ENCODE data around the gene TYMS. TPM values are rescaled to one million over a fixed set of nuclear protein-coding genes. Genes with fewer than 3 reads are reported as not detected.
"Not testable (repeated sequence)": the region's sequence is repeated elsewhere in the genome, so short reads cannot be mapped to it uniquely, and the experiment has no call there.

TYMS gene
- total RNA-seq, 1 donor from 2014 or later = 272 TPM

DNA sequence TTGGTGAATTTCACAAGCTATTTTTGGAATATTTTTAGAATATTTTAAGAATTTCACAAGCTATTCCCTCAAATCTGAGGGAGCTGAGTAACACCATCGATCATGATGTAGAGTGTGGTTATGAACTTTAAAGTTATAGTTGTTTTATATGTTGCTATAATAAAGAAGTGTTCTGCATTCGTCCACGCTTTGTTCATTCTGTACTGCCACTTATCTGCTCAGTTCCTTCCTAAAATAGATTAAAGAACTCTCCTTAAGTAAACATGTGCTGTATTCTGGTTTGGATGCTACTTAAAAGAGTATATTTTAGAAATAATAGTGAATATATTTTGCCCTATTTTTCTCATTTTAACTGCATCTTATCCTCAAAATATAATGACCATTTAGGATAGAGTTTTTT is 15.9 kb downstream of the TYMS start:
- Mint-ChIP-seq H3K4me1 (ENCODE audit: low read depth) (peaks cover 19% of the 10 kb centered on the region), H3K27ac (no peak overlapping the region), H3K4me3 (ENCODE audit: low read depth) (no peak overlapping the region), H3K36me3 (ENCODE audit: low read depth) (peaks cover 82% of the 10 kb centered on the region), H3K27me3 (ENCODE audit: low read depth) (no peaks in the 10 kb centered on the region), H3K9me3 (no peaks in the 10 kb centered on the region)
- no peak for DNase-seq (ENCODE audit: low spot score)
- intact Hi-C loops (cut with micrococcal nuclease) = no loop called here

DNA sequence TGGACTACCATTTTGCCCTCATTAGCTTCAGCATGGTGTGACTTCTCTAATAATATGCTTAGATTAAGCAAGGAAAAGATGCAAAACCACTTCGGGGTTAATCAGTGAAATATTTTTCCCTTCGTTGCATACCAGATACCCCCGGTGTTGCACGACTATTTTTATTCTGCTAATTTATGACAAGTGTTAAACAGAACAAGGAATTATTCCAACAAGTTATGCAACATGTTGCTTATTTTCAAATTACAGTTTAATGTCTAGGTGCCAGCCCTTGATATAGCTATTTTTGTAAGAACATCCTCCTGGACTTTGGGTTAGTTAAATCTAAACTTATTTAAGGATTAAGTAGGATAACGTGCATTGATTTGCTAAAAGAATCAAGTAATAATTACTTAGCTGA is 16.3 kb downstream of the TYMS start:
- Mint-ChIP-seq H3K4me1 (ENCODE audit: low read depth) (peaks cover 17% of the 10 kb centered on the region), H3K4me3 (ENCODE audit: low read depth) (no peak overlapping the region), H3K27ac (no peak overlapping the region), H3K9me3 (no peaks in the 10 kb centered on the region), H3K27me3 (ENCODE audit: low read depth) (no peaks in the 10 kb centered on the region), H3K36me3 (ENCODE audit: low read depth) (peaks cover 80% of the 10 kb centered on the region)
- no peak for DNase-seq (ENCODE audit: low spot score)
- intact Hi-C loops (cut with micrococcal nuclease) = no loop called here

DNA sequence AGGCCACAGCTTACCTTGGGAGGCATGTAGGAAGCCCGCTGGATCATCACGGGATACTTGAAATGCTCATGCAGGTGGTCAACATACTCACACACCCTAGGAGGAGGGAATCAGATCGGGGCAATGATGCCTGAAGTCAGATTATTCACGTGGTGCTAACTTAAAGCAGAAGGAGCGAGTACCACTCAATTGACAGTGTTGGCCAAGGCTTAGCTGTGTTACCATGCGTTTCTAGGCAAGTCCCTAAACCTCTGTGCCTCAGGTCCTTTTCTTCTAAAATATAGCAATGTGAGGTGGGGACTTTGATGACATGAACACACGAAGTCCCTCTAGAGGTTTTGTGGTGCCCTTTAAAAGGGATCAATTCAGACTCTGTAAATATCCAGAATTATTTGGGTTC is 17.9 kb downstream of the TYMS start:
- H3K36me3 Mint-ChIP-seq (ENCODE audit: low read depth) = peaks cover 77% of the 10 kb centered on the region
- H3K4me3 Mint-ChIP-seq (ENCODE audit: low read depth) = no peak overlapping the region
- no peak for DNase-seq (ENCODE audit: low spot score)
- peak overlapping the region; percentile 52 for H3K27ac Mint-ChIP-seq
- peaks cover 19% of the 10 kb centered on the region for H3K4me1 Mint-ChIP-seq (ENCODE audit: low read depth)
- H3K9me3 Mint-ChIP-seq = no peaks in the 10 kb centered on the region
- no peaks in the 10 kb centered on the region for H3K27me3 Mint-ChIP-seq (ENCODE audit: low read depth)
- intact Hi-C loops (cut with micrococcal nuclease) = no loop called here

DNA sequence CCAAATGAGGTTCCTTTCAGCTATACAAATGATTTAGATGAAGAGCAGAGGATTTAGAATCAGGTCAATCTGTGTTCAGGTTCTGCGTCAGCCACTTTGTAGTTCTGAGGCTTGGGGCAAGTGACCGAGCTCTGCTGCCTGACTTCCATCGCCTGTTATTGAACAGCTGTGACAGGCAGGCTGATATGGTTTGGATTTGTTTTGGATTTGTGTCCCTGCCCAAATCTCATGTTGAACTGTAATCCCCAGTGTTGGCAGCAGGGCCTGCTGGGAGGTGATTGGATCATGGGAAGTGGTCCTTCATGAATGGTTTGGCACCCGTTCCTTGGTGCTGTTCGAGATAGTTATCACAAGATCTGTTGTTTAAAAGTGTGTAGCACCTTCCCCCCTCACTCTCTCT is 18.6 kb downstream of the TYMS start:
- H3K9me3 Mint-ChIP-seq = no peaks in the 10 kb centered on the region

DNA sequence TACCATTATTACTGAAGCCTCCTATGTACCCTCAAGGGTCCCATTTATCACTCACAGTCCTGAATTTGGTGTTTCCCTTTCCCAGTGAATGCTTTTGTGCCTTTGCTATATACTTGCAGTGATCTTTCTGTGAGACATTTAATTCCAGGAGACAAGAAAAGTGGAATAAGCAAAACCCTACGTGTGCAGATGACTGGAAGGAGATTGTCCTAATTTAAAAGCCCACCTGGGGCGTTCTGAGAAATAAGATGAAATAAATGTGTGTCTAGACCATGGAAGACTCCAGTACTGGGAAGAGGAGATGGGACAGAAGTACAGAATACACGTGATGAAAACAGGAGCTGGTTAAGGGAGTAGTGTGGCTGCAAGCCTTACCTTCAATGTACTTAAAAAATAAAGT is 19.3 kb downstream of the TYMS start:
- no peak for DNase-seq (ENCODE audit: low spot score)
- no peak overlapping the region for H3K27ac Mint-ChIP-seq
- peaks cover 76% of the 10 kb centered on the region for H3K36me3 Mint-ChIP-seq (ENCODE audit: low read depth)
- H3K27me3 Mint-ChIP-seq (ENCODE audit: low read depth) = no peaks in the 10 kb centered on the region
- no peak overlapping the region for H3K4me3 Mint-ChIP-seq (ENCODE audit: low read depth)
- intact Hi-C loops (cut with micrococcal nuclease) = no loop called here
- H3K4me1 Mint-ChIP-seq (ENCODE audit: low read depth) = peaks cover 22% of the 10 kb centered on the region
- H3K9me3 Mint-ChIP-seq = no peaks in the 10 kb centered on the region

More for the DNA sequence above, 18.6 kb downstream of the TYMS start:
- H3K4me3 Mint-ChIP-seq (ENCODE audit: low read depth) = no peak overlapping the region
- peaks cover 17% of the 10 kb centered on the region for H3K4me1 Mint-ChIP-seq (ENCODE audit: low read depth)
- H3K36me3 Mint-ChIP-seq (ENCODE audit: low read depth) = peaks cover 77% of the 10 kb centered on the region
- H3K27ac Mint-ChIP-seq = peak overlapping the region; percentile 18
- DNase-seq (ENCODE audit: low spot score) = no peak
- intact Hi-C loops (cut with micrococcal nuclease) = no loop called here
- H3K27me3 Mint-ChIP-seq (ENCODE audit: low read depth) = no peaks in the 10 kb centered on the region

DNA sequence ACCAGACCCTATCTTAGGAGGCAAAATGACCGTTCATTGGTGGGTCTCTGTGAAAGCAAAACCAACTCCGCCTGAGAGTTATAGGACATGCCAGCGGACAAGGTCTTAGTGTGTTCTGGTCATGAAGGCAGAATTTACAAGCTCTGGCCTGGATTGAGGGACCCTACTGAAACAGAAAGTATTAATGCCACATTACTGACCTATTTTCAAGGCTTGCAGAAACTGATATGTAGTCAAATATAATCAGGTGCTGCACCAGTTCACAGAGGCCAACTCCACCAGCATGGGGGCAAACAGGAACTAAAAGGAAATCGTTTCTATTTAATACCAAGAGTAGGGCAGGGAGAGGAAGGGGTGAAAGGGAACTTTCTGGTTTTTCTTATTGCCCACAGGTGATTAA is 19.7 kb downstream of the TYMS start:
- peaks cover 78% of the 10 kb centered on the region for H3K36me3 Mint-ChIP-seq (ENCODE audit: low read depth)
- no peak overlapping the region for H3K4me3 Mint-ChIP-seq (ENCODE audit: low read depth)

DNA sequence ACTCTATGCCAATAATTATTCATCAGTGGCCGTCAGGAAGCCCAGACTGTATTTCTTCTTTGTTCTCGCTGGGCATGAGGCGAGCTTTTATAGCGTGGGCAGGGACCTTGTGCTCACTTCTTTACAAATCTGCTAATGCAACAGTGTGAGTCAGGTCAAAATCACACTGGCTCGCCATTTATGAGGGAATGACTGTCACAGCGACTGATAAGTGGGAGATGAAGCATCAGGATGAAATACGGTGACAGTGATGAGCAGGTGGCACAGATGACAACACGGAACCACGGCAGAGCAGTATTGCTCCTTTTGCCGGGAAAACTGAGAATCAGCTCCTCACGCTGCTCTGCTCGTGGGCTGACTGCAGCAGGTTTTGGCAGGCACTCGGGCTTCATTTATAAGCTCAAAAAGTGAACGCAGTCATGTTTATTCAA is 20.5 kb downstream of the TYMS start:
- Mint-ChIP-seq H3K27ac (no peak overlapping the region), H3K36me3 (ENCODE audit: low read depth) (peaks cover 76% of the 10 kb centered on the region), H3K4me1 (ENCODE audit: low read depth) (peaks cover 31% of the 10 kb centered on the region), H3K9me3 (no peaks in the 10 kb centered on the region), H3K27me3 (ENCODE audit: low read depth) (no peaks in the 10 kb centered on the region), H3K4me3 (ENCODE audit: low read depth) (no peak overlapping the region)
- intact Hi-C loops (cut with micrococcal nuclease) = no loop called here
- DNase-seq (ENCODE audit: low spot score) = no peak

More for the DNA sequence above, 19.7 kb downstream of the TYMS start:
- Mint-ChIP-seq H3K27ac (peak overlapping the region; percentile 33), H3K9me3 (no peaks in the 10 kb centered on the region), H3K4me1 (ENCODE audit: low read depth) (peaks cover 26% of the 10 kb centered on the region), H3K27me3 (ENCODE audit: low read depth) (no peaks in the 10 kb centered on the region)
- intact Hi-C loops (cut with micrococcal nuclease) = no loop called here
- DNase-seq (ENCODE audit: low spot score) = no peak

DNA sequence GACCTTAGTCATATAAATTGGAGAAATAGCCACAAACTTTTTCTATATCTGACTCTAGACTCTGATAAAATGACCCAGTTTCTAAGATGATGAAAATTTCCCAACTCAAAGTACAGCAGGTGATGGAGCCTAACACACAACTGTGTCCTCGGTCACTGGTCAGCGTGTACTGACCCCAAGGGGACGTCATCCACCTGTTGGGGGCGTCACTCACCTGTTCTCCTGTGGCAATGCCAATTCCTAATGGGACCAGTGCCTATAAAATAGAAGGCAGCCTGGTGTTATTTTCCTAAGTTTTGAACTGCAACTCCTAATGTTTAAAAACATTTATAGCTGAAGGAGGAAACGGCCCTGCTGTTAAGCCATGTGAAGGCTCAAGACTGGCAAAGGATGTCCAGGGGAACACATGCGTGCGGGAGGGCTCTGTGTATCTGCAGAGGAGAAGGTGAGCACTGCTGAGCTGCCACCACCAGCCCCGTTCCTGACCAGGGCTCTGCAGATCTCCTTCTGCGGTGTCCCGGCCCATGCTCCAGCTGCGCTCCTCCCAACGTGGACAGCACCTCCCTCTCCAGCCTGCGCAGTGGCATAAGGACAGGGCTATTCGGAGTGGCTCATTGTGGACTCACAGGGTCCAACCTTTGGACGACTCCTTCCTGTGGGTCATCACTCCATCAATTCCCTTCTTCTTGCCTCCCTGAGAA is 21.2 kb downstream of the TYMS start:
- Mint-ChIP-seq H3K4me3 (ENCODE audit: low read depth) (no peak overlapping the region), H3K4me1 (ENCODE audit: low read depth) (peaks cover 34% of the 10 kb centered on the region), H3K36me3 (ENCODE audit: low read depth) (peaks cover 81% of the 10 kb centered on the region), H3K27ac (no peak overlapping the region), H3K9me3 (no peaks in the 10 kb centered on the region), H3K27me3 (ENCODE audit: low read depth) (no peaks in the 10 kb centered on the region)
- no peak for DNase-seq (ENCODE audit: low spot score)
- intact Hi-C loops (cut with micrococcal nuclease) = no loop called here

DNA sequence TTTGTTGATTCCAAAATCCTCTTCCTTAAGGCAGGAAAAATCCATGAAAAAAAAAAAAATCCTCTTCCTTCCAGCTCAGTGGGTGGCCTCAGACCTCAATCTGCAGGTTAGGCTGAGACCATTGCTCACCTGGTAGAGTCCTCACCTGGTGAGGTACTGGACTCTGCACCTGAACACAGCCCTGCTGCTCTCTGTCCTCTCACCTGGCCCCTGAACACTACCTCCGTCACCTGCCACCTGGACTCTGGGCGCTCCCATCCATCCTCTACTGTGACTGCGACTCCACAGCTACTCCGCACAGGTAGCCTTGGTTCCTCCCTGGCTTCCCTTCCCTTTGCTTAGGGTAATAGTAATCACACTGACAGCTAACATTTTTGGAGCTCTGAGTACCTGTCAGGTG is 22.1 kb downstream of the TYMS start:
- no peak overlapping the region for H3K4me3 Mint-ChIP-seq (ENCODE audit: low read depth)
- H3K4me1 Mint-ChIP-seq (ENCODE audit: low read depth) = peaks cover 34% of the 10 kb centered on the region
- DNase-seq (ENCODE audit: low spot score) = no peak
- peak overlapping the region; percentile 46 for H3K27ac Mint-ChIP-seq
- no peaks in the 10 kb centered on the region for H3K9me3 Mint-ChIP-seq
- H3K27me3 Mint-ChIP-seq (ENCODE audit: low read depth) = no peaks in the 10 kb centered on the region
- intact Hi-C loops (cut with micrococcal nuclease) = no loop called here
- peaks cover 82% of the 10 kb centered on the region for H3K36me3 Mint-ChIP-seq (ENCODE audit: low read depth)

DNA sequence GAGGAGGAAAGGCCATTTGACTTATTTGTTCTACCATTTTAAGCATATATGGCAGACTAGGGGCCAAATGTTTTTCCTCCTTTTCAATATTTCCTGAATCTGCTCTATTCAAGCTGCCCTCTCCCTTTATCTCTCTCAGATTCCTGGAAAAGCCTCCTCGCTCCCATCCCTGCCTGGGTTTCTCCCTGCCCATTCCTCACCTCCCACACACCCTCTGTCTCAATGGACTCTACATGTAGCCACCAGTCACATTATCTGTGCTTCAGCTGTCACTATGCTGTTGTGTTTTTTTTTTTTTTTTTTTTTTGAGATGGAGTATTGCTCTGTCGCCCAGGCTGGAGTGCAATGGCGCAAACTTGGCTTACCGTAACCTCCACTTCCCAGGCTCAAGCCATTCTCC is 22.9 kb downstream of the TYMS start:
- Mint-ChIP-seq H3K4me1 (ENCODE audit: low read depth) (peaks cover 34% of the 10 kb centered on the region), H3K9me3 (no peaks in the 10 kb centered on the region), H3K27ac (peak overlapping the region; percentile 57), H3K36me3 (ENCODE audit: low read depth) (peaks cover 82% of the 10 kb centered on the region), H3K4me3 (ENCODE audit: low read depth) (no peak overlapping the region), H3K27me3 (ENCODE audit: low read depth) (no peaks in the 10 kb centered on the region)
- intact Hi-C loops (cut with micrococcal nuclease) = no loop called here
- no peak for DNase-seq (ENCODE audit: low spot score)

DNA sequence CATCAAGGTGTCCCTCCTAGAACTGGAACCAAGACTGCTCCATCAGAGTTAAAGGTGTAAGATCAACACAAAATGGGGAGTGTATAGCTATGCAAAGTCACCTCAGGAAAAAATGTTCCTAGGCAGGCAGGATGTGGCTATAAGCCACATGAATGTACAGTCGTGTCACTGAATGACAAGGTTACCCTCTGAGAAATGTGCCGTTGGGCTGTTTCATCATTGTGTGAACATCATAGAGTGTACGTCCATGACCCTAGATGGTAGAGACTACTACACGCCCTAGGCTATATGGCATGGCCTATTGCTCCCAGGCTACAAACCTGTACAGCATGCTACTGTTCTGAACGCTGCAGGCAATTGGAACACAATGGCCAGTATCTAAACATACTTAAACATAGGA is 24.5 kb downstream of the TYMS start:
- Mint-ChIP-seq H3K27ac (peak overlapping the region; percentile 90), H3K36me3 (ENCODE audit: low read depth) (peaks cover 79% of the 10 kb centered on the region), H3K9me3 (no peaks in the 10 kb centered on the region), H3K4me3 (ENCODE audit: low read depth) (peak overlapping the region; percentile 9), H3K4me1 (ENCODE audit: low read depth) (peaks cover 29% of the 10 kb centered on the region), H3K27me3 (ENCODE audit: low read depth) (no peaks in the 10 kb centered on the region)
- peak; percentile 72 for DNase-seq (ENCODE audit: low spot score)
- intact Hi-C loops (cut with micrococcal nuclease) = loop anchor here (1.0 to 2.0 kb wide), 4 partner anchors 15 to 37 kb away; no protein-coding TSS in a partner anchor

DNA sequence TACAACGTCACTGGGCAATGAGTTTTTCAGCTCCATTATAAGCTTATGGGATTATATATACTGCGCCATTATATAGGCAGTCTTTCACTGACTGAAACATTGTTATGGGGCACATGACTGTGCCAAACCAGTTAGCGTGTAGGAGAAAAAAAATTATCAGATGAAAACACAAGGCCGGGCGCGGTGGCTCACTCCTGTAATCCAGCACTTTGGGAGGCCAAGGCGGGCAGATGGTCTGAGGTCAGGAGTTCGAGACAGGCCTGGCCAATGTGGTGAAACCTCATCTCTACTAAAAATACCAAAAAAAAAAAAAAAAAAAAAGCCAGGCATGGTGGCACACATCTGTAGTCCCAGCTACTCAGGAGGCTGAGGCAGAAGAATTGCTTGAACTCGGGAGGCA is 25.0 kb downstream of the TYMS start:
- Mint-ChIP-seq H3K4me1 (ENCODE audit: low read depth) (peaks cover 26% of the 10 kb centered on the region), H3K27ac (peak overlapping the region; percentile 90), H3K36me3 (ENCODE audit: low read depth) (peaks cover 79% of the 10 kb centered on the region)
- H3K4me3 Mint-ChIP-seq (ENCODE audit: low read depth); DNase-seq (ENCODE audit: low spot score); H3K9me3 Mint-ChIP-seq; H3K27me3 Mint-ChIP-seq (ENCODE audit: low read depth): not testable (repeated sequence)
- intact Hi-C loops (cut with micrococcal nuclease) = loop anchor here (1.0 to 2.0 kb wide), 4 partner anchors 14 to 38 kb away; no protein-coding TSS in a partner anchor

DNA sequence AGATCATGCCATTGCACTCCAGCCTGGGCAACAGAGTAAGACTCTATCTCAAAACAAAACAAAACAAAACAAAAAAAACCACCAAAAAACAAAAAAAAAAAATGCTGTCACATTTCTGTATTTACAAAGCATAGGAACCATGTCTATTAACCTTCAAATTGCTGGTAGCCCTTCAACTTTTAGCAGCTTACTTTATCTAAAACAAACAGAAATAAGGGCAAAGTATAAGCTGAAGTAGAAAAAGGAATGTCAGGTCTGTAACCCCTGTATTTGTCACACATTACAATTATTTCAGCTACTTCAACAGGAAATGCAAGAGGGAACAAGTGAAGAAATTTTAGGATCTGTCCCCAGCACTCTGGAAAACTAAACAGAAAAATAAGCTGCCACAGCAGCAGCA is 25.4 kb downstream of the TYMS start:
- Mint-ChIP-seq H3K36me3 (ENCODE audit: low read depth) (peaks cover 80% of the 10 kb centered on the region), H3K9me3 (no peaks in the 10 kb centered on the region), H3K27ac (peak overlapping the region; percentile 90), H3K4me3 (ENCODE audit: low read depth) (no peak overlapping the region), H3K4me1 (ENCODE audit: low read depth) (peaks cover 26% of the 10 kb centered on the region), H3K27me3 (ENCODE audit: low read depth) (no peaks in the 10 kb centered on the region)
- intact Hi-C loops (cut with micrococcal nuclease) = loop anchor here (1.0 to 2.0 kb wide), 4 partner anchors 14 to 38 kb away; no protein-coding TSS in a partner anchor
- no peak for DNase-seq (ENCODE audit: low spot score)

All from activated T-helper 2 cell treated with anti-CD3 and anti-CD28 coated beads, Interferon-gamma antibody, Interleukin-2, Interleukin-4, amounts not matched to agents 10 μg/mL and 5 μg/mL and 100 μg/mL, durations not matched to agents 14 hours and 24 hours and 36 hours (primary cell).